ENCODE results near the gene AIDA.

AIDA gene

GRCh38 chr1:222643606-222643937 lies 68.7 kb downstream of the AIDA start:
- DNase-seq = no peak

DNA sequence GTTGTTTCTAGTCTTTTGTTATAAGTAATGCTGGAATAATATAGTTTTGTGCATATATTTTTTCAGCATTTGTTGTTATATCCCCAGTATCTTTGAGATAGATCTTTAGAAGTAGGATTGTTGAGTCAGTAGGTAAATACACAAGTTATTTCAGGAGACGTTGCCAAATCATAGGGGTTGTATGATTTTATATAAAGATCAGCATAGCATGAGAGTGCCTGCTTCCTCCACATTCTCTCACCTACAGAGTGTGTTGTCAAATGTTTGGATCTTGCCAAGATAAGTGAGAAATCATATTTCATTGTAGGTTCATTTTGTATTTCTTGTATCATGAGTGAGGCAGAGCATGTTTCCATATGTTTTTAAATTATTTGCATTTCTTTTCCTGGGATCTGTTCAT lies 69.8 kb downstream of the AIDA start:
- DNase-seq = no peak

DNA sequence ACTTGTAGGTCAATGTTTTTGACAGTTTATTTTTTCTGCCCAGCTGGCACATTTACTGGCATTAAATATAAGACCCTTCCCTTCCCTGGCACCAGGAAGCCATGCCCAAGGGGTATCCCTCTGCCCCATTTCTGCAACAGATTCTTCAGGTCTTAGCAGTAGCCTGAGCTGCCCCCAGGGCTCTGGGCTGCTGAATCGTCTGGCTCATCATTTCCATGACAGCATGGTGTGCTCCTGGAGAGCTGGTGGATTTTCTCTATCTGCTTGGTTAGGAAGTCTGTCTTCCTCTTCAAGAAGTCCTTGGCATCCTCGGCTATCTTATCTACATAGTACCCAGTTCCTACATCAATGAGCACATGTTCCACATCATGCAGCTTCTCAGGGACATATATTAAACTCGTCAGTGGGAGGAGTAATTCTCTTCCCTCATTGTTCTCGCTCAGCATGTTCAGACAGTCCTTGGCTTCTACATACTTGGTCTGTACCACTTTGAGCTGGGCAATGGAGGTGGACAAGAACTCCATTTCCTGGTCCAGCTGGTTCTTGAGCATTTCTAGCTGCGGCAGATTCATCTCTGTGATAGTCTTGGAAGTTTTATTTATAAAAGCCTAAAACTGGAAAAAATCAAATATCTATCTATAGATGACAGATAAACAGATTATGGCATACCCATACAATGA lies 70.9 kb downstream of the AIDA start:
- no peak for DNase-seq

DNA sequence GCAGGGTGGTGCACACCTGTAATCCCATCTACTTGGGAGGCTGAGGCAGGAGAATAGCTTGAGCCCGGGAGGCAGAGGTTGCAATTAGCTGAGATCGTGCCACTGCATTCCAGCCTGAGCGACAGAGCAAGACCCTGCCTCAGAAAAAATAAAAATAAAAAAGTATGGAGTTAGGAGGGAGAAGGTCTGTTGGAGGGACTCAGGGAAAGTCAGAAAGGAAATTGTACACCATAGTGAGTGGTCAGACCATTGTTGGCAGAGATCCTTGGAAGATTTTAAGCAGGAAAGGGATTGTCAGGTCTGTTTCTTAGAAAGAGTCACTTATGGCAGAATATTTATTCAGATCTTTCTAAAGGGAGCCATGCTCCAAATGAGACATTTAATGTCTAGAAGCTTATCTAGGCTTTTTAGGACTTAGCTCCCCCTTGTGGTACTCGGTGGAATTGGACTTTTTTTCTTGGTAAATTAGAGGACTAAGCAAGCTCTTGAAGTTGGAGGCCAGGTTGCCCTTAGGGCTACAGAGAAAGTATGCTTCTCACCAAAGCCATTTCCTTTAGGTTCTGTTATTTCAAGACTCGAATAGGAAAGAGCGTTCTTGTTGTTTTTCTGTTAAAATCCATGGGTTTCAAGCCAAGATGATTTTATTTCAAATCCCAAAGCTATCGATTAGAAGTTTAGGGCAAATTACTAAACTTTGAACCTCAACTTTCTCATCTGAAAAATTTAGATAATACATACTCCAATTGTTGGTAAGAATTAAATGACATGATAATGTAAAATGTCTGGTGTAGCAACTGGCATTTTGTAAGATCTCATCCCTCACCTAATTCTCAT lies 77.9 kb downstream of the AIDA start:
- DNase-seq = peak; percentile 83

DNA sequence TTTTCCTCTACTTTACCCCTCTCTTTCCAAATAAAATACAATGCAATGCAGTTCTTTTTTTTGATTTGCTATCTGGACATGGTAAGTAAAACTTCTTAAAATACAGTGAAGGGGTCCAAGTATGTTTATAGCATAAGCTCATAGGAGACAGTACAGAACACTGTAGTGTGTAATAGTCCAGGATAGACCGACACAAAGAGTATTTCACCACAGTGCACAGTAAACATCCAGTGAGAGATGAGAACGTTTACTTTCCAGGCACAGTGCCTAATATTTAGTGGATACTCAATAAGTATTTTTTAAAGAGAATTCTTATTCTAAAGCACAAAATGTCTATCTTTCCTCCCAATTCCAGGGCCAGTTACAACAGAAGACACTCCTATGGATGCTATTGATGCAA lies 79.5 kb downstream of the AIDA start:
- DNase-seq = no peak

GRCh38 chr1:222631611-222632208 lies 80.6 kb downstream of the AIDA start:
- DNase-seq = no peak

GRCh38 chr1:222629921-222630535 lies 82.3 kb downstream of the AIDA start:
- DNase-seq = no peak

- DNase-seq = no peak
Measured at GRCh38 chr1:222627232-222627631, 85.1 kb downstream of the AIDA start.

- DNase-seq = no peak
Measured at GRCh38 chr1:222624214-222624613, 88.1 kb downstream of the AIDA start.

DNA sequence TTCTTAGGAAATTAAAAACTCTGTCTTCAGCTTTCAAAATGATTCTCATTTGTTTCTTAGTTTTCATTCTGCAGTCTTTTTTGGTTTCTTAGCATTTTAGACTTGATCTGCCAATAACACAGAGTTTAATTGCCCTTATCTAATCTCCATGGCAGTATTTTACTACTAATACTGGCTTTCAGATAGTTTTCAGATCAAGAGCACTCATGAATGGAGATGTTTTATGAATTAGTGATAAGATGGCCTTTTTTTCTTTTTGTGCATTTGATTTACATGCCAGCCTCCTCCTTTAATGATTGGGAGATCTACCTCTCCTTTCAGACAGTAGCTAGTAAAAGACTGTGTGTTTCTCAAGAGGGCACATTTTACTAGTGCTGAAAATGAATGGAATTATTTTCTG lies 88.8 kb downstream of the AIDA start:
- no peak for DNase-seq

DNA sequence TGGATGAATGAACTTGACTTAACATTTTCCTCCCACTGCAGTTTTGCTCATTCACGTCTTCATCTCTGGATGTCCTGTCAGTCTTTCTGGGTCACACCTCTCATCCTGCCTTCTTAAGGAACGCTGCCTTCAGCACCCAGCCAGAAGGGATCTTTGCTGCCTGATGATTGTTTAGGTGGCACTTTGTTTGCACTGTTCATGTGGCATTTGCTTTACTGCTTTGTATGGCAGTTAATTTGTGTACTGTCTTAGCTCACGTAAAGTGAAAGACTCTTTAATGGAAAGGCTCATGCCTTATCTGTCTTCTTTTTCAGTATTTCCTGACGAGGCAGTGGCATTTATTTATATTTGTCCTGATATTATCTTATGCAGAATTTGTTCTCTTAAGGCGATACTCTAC lies 89.5 kb downstream of the AIDA start:
- DNase-seq = no peak

GRCh38 chr1:222620566-222620965 lies 91.7 kb downstream of the AIDA start:
- no peak for DNase-seq

- peak; percentile 14 for DNase-seq
Measured at GRCh38 chr1:222618880-222619596, 93.3 kb downstream of the AIDA start.
